Right lobe of liver (tissue), 4 donors: ENCODE results near the gene PCNX2.

Experiments
- CTCF ChIP-seq, 4 donors: fragments of 200-600 bp in 3 of 4; fragments of 450-650 bp in 1 of 4; IDR thresholded peaks; one replicate each; pipeline versions ENCODE4 v1.5.1 to v1.8.0; 2016 to 2022; ENCODE audit warnings: antibody characterized with exemption in 4 of 4, mild to moderate bottlenecking in 2 of 4
- POLR2A ChIP-seq: fragments of 450-650 bp; IDR thresholded peaks from one replicate; pipeline ENCODE4 v1.6.1; 2017; ENCODE audit warnings: antibody characterized with exemption, mild to moderate bottlenecking
- donor health status: DM: no; HTN: no; CAD: no.
- donor health status: DM: no; HTN: no; CAD: no.
- donor health status: DM: no; HTN: yes; CAD: no.

- TF ChIP-seq POLR2A (no peak), CTCF (IDR thresholded peaks at IDR 0.05) (no peak)
Measured at GRCh38 chr1:232970508-232970907, 325.0 kb downstream of the PCNX2 start.
